Jurkat, Clone E6-1 (cell line): ENCODE data around the gene KCNJ16. TPM values are rescaled to one million over a fixed set of nuclear protein-coding genes. Genes with fewer than 3 reads are reported as not detected.
"Not testable (repeated sequence)": the region's sequence is repeated elsewhere in the genome, so short reads cannot be mapped to it uniquely, and the experiment has no call there.

Source experiments
- DNase-seq: peaks from one replicate; pipeline ENCODE4 v3.0.0-alpha.2; 2011; ENCODE audit warnings: low read depth, low spot score
- H3K4me3 ChIP-seq: 2 replicates; pipeline ENCODE4 v1.5.1; 2011; ENCODE audit warnings: mild to moderate bottlenecking, low read length, control low read depth, moderate library complexity
- polyA plus RNA-seq: library from polyadenylated mRNA; unstranded; fragments of >200 nt; gene quantifications from one replicate; pipeline ENCODE4 v1.2.1, GENCODE V29; 2012; ENCODE audit warnings: missing spikeins; ENCODE audit not compliant: insufficient read length, insufficient read depth

Gene KCNJ16
- not detected for polyA plus RNA-seq

DNA sequence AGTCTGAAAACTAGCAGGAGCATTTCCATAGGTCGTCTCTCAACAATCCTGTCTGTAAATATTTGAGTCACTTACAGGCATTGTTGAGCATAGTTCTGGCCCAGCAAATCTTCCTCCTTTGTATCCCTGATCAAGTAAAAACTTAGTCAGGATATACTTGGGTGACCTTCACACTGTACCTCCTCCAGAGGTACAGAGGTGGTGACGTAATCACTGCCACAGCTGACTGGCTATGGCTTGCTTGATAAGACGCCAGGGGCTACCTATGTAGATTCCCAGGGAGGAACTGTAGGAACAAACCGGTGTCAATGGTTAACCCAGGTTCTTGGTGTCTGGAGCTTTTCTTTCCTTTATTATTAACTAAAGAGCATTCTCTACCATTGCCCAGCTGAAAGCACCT is at the start of gene KCNJ16:
KCNJ16 (plus strand) TSS at position 270 of the 400 bp plus-strand sequence. CDS start 56,863 bp downstream, outside the sequence.
- no peak within 1 kb of the TSS for H3K4me3 ChIP-seq
- DNase-seq = no peak

DNA sequence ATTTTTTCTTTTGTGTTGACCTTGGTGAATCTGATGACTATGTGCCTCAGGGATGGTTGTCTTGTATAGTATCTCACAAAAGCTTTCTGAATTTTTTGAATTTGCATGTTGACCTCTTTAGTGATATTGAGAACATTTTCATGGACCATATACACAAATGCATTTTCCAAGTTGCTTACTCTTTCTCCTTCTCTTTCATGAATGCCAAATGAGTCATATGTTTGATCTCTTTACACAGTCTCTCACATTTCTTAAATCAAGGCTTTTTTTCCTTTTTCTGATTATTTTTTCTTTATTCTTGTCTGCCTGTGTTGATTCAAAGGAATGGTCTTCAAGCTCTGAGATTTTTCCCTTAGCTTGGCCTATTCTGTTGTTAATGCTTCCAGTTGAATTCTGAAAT is 46.6 kb upstream of the KCNJ16 start:
- H3K4me3 ChIP-seq = no peak overlapping the region
- no peak for DNase-seq

DNA sequence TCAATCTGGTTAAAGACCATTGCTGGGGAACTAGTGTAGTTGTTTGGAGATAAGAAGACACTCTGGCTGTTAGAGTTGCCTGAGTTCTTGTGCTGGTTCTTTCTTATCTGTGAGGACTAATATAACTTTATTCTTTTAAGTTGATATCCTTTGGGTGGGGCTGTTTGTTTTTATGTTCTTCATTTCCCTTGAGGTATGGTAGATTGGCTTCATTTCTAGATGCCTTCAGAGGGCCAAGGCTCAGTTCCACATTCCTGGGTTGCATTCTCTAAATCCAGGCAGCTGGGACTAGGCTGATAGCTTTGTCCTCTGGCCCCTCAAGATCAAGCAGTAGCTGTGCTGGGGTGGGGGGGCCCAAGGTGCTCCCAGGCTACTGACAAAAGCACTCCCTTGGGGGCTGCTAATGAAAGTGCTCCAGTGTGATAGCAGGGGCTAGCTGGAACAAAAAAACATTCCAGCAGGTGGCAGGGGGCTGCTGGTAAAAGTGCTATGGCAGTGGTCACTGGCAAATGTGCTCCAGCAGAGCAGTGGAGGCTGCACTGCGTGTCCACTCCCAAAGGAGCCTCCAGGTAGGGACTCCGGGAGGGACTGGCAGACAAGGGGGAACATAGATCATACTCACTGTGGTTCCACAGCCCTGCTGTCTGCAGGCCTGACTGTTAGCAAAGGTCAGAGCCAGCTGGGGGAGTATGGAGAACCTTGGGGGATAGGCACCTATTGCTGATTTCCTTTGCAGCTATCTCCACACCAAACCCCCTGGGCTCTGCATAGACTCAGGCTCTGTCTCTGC is 45.9 kb upstream of the KCNJ16 start:
- H3K4me3 ChIP-seq = no peak overlapping the region
- no peak for DNase-seq

DNA sequence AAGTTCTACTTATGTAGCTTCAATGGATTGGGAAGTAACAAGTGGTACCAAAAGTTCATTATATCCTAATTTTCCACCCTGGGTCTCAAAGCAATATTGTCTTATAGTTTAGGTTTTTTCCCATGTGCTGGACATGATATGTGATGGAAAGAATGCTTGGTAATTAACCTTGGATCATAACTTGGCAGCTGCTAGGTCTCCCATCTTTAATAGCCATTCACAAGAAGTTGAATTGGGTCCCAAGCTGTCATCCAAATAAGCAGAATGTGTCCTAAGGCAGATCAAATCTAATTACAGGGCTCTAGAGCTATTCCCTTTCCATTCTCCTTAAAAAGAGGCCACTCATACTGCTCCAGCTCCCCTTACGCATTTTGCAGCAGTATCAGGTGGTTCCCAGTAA is 44.7 kb upstream of the KCNJ16 start:
- no peak overlapping the region for H3K4me3 ChIP-seq
- DNase-seq = no peak

DNA sequence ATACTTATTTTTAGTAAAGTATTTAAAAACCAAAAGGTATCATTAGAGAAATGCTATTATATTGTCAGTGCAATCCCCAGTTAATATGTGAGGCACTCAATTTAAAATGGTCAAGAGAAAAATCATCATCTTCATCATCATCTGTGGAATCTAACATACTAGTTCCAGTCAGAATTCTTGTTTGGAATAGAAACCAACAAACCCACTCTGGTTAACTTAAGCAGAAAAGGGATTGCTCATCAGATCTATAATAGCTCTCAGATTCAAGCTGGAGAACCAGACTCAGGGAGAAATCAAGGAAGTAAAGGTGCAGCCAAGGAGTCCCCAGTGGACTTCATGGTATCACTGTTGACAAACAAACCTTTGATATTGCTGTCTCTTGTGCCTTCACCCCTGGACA is 43.7 kb upstream of the KCNJ16 start:
- no peak for DNase-seq
- H3K4me3 ChIP-seq = no peak overlapping the region

DNA sequence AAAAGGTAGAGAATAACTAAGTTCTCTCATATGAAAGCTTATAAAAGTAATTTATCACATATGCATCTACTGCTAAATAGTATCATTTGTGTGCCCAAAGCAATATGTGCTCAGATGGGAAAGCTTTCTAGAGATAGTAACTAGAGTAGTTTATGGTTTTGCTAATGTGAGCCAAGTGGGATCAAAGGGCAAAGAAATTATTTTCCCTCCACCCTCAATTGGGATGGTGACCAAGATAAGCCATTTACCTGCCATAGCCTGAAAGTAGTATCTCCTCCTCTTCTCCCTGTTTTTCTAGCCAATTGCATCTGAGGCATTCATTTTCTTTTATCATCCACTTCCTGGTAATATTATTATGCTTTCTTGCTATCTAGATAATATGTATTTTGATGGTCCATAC is 41.9 kb upstream of the KCNJ16 start:
- H3K4me3 ChIP-seq = no peak overlapping the region
- no peak for DNase-seq

DNA sequence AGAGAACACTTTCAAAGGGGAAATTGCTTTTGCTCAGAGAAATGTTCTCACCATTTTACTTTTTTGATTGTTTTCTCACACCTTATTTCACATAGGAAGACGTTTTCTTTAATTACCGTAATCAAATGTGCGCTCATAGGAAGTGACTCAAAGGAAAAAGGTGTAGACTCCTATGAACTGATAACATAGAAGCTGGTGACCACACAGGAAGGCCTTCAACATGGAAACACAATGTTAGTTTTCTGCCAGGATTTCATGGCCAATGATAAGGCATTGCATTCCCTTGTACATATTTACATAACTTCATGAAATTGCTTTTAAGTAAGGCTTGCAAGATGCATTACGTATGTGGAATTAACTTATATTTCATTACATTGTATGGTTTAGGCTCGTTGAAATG is 40.9 kb upstream of the KCNJ16 start:
- DNase-seq = no peak
- H3K4me3 ChIP-seq = no peak overlapping the region

DNA sequence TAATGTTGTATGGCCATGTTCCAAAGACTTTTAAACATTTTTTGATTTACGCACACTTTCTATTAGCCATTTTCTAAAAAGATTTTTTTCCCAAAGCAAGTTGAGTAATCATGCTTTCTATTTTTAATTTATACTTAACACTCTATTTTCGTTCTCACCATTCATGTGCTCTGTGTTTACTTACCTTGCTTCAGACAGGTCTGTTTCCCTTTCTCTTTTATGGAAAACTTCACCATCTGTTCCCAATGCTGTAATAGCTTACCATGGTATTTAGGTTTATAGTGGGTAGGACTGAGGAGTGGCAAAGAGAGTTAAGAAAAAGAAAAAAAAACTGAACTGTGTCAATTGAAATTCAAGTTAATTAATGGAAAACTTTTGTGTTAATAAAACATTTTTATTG is 37.5 kb upstream of the KCNJ16 start:
- DNase-seq = no peak
- H3K4me3 ChIP-seq = no peak overlapping the region

DNA sequence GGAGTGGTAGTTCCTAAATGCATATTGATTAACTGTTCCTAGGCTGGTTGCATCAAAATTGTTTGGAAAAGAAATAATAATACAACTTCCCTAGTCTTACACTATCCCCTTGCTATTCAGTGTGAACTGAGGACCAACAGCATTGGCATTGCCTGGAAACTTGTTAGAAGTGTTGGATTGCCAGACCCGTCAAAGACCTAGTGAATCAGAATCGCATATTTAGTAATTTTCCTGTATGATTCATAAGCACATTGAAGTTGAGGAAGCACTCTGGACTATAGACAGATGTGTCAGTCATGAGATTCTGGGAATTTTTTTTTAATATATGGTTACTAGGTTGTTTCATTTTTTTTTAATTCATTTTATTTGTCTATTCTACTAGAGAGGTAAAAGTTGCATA is 34.7 kb upstream of the KCNJ16 start:
- no peak overlapping the region for H3K4me3 ChIP-seq
- DNase-seq = no peak

DNA sequence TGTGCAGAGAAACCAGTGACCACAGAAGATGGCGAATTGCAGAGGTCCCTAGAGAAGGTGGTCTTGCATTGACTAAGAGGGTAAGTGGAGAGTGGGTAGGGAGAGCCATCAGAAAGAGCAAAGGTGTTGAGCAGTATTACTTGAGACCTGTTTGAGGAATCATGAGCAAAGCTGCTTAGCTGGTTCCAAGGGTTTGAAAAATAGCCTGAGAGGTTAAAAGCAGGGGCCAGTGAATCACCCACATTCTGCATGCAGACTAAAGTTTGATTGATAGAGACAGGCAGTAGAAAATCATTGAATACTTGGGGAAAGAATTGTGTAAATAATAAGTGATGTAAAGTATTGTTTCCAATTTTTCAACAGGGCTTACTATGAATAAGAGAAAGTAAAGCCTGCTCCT is 34.0 kb upstream of the KCNJ16 start:
- DNase-seq = no peak
- H3K4me3 ChIP-seq = no peak overlapping the region

DNA sequence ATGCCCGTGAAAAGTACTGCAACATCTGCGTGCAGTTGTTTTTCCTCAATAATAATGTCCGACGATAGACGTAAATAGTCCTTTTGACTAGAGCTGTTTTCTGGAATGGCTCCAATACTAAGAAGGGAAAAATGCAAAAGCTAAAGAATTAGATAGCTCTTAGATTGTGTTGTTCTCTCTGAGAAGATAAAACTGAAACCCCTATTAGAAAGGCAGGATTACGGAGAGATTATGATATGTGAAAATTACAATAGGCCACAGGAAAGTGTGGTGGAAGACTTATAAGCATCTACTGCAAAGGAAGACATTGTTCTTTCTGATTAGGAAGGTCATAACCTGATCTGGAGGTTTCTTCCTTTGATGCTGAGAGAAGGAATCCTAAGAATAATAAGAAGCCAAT is 33.5 kb upstream of the KCNJ16 start:
- DNase-seq = no peak
- H3K4me3 ChIP-seq = no peak overlapping the region

DNA sequence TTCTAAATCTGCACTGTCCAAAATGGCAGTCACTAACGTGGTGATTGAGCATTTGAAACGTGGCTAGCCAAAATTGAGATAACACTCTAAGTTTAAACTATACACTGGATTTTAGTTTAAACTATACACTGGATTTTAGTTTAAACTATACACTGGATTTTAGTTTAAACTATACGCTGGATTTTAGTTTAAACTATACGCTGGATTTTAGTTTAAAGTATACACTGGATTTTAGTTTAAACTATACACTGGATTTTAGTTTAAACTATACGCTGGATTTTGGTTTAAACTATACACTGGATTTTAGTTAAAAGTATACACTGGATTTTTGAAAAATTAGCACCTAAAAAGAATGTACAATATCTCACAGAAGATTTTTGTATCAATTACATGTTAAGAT is 29.2 kb upstream of the KCNJ16 start:
- DNase-seq, H3K4me3 ChIP-seq: not testable (repeated sequence)

DNA sequence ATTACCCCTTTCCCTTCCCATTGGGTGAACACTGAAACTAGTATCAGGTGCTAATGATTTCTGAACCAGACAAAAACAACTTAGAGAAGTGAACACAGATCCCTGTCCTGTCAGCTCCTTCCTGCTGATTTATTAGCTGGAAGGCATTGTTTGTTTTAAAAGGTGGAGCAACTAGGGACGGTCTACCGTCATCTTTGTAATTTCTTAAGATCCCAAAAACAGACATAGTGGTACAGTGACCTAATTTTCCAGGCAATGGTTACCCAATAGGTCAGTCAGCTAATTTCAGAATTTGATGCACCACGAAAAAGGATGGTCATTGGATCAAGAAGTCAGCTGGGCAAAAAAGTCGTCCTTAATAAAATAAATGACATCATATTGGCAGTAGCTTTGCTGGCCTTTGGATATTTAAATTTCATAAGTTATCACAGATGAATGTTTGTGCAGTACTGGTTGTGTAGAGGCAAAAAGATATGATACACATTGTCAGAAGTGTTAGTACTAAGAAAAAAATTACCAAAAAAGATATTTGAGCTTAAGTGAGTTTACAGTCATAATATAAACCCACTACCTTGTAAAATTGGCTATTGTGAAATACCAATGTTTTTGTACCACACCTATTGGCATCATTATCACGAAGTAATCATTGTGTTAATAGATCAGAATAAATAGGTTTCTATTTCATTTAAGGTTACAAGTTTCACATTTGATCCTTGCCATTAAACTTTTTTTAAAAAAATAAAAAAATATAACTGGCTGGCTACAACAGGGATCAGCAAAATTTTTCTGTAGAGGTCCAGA is 27.2 kb upstream of the KCNJ16 start:
- DNase-seq = no peak
- no peak overlapping the region for H3K4me3 ChIP-seq

DNA sequence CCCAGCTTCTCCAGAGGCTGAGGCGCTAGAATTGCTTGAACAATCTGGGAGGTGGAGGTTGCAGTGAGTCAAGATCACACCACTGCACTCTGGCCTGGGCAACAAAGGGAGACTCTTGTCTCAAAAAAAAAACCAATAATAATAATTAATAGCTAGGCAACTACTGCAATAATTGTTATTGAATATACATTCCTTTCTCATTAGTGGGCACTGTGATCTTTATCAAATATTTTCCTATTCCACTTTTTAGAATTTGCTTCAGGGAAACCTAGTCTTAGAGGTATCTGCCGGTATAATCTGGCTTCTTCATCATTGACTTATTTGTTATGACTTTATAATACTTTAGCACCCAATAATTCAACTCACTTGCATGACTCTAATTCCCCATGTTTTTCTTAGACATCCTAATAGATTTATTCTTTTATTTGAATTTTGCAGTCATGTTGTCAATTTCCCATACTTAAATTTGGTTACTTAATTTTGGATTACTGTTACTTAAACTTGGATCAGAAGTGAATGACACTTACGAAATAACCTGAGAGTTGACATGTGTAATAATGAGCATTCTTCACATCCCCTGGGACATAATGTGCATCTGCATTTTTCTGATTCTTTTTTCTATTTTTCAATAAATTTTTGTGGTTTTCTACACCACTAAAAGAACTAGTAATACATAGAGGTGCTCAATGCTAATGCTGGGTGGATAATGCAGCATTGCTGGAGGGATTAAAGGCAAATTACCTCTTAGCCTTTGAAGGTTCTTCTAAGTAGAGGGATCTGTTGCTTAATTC is 25.0 kb upstream of the KCNJ16 start:
- no peak overlapping the region for H3K4me3 ChIP-seq
- DNase-seq = no peak

DNA sequence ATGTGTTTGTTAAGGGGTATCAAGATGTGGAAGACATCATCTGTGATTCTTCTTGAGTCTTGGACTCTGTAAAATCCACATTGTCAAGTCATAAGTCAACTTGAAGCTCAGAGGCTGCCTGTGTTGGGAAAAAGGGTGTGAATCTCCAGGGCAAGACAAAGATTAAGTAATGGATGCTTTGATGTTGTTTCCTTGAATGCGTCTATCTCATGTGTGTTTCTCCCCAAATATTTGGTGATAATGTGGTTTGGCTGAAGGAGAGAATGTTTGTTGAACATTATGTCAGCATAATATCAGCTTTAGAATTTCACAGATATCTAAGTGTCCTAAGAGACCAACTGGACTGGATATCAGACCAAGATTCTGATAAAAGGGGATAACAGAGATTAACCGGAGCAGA is 24.1 kb upstream of the KCNJ16 start:
- no peak overlapping the region for H3K4me3 ChIP-seq
- no peak for DNase-seq

DNA sequence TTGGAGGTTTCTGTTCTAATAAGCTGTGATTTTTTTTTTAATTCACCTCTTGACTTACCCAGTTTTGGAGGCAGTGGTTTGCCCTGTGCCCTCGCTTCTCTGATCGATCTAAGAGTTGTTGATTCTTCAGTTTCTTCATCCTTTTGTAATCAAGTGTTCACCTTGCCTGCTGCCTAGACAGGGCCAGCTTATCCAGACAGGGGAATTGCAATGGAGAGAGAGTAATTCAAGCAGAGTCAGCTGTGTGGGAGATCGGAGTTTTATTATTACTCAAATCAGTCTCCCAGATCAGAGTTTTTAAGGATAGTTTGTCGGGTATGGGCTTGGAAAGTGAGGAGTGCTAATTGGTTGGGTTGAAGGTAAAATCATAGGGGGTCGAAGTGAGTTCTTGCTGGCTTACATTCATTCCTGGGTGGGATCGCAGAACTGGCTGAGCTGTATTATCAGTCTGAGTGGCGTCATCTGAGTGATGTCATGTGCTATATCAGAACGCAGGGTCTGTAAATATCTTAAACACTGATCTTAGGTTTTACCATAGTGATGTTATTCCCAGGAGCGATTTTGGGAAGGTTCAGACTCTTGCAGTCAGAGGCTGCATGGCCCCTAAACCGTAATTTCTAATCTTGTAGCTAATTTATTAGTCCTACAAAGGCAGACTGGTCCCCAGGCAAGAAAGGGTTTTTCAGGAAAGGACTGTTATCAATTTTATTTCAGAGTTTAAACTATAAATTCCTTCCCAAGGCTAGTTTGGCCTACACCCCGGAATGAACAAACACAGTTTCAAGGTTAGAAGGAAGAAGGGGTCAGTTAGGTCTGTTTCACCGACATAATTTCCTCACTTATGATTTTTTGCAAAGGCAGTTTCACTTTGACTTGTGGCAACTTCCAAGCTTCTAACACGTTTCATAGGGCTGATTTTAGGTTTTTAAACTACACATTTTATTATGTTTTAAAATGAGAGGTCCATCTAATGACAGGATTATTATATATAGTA is 21.5 kb upstream of the KCNJ16 start:
- DNase-seq = no peak
- no peak overlapping the region for H3K4me3 ChIP-seq

DNA sequence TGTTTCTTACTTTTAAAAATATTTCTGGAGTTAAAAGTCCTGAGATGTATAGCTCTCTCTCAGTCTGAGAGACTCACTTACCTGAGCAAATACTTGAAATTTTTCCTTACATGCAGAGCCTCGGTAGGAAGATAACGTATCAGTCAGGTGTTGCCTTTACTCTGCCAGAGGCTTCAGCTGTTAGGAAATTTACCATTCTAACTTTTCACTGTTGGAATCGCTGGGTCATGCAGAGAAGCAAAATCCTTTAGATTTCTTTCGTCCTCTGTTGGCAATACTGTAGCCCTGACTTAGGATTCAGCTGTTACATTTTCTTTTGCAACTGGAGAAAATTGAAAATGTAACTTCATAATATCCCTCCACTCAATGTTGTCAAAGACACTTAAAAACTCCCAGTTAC is 20.0 kb upstream of the KCNJ16 start:
- no peak for DNase-seq
- H3K4me3 ChIP-seq = no peak overlapping the region

DNA sequence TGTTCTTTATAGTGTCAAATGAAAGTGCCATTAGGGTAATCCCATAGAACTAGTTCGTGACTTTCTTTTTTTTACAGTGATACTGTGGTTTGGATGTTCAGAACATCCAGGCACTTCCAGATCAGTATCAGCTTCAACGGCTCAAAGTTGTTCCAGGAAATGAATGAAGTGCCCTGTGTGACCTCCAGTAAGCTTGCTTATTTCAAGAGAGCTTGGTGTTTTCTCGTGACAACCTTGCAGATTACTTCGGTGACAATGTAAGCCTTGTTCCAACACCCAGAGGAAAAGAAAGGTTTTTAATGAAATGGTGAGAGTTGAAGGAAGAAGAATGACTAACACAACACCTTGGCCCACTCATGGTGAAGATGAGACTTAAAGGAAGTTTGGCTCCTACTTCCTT is 16.0 kb upstream of the KCNJ16 start:
- no peak for DNase-seq
- no peak overlapping the region for H3K4me3 ChIP-seq

DNA sequence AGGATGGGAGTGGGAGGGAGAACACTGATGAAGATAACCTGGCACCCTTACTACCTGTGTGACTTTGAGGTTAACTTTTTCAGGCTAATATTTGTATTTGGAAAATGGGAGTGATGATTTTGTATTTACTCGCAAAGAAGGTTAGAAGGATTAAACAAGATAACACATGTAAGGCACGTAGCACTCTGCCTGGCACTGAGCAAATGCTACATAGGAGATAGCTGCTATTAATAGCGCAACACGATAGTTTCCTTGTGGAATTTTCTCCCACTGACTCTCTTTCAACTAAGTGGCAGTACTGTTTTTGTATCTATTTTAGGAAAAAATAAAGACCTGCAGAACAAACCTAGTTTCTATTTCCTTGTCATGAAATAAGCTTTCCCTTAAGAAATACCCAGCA is 15.4 kb upstream of the KCNJ16 start:
- no peak for DNase-seq
- H3K4me3 ChIP-seq = no peak overlapping the region
